Activated T-helper 9 cell treated with anti-CD3 and anti-CD28 coated beads, Interleukin-2, amount 50 U/mL, for 16 hours (primary cell): ENCODE measurements around the gene GALNT10.
A peak's percentile ranks its signal among the peaks of the same experiment; 100 is the strongest.

Experiments used
- DNase-seq: peaks from one replicate; pipeline ENCODE4 v3.0.0-alpha.2; 2020; ENCODE audit warnings: low read depth

GALNT10 gene

DNA sequence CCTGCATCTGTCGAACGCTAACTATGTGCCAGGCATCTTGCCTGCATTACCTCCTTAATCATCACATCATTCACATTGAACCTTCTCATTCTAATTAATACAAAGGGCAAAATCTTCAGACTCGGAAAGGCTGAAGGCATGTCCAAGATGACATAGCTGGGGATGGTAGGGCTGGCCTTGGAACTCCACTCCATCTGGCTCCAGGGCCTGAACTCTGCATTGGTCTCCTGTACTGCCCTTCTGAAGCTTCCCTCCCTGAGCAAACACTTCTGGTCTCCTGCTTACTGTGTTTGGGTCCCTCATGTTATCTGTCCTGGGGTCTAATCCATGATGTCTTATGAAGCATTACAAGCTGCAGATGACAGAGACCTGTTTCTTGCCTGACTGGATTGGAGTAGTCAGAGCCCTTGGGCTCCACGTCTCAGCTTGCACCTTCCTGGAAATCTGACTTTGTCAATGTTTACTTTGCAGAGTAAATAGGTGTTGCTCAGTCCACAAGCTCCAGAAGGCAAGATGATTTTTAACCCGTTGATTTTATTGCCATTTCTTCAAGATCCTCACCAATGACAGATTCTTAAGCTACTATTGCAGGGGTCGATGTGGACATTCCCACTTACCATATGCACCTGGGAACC is 106.1 kb downstream of the GALNT10 start:
- DNase-seq = no peak

DNA sequence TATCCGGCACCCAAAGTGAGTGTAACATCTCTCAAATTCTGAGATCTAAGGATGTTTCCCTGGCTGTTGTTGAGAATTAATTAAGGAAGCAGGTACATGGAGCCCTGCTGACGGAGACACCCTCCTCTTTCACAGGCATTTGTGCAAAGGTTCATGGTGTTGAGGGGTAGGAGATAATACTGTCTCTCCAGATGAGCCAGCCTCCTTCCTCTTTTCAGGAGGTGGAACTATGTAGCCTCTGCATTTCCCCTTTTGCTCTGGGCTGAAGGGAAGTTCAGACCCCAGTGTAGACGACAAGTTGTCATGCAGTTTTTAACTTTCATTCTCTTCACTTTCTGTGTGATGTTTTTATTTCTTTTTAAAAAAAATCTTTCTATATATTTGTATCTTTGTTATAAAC is 107.5 kb downstream of the GALNT10 start:
- no peak for DNase-seq

DNA sequence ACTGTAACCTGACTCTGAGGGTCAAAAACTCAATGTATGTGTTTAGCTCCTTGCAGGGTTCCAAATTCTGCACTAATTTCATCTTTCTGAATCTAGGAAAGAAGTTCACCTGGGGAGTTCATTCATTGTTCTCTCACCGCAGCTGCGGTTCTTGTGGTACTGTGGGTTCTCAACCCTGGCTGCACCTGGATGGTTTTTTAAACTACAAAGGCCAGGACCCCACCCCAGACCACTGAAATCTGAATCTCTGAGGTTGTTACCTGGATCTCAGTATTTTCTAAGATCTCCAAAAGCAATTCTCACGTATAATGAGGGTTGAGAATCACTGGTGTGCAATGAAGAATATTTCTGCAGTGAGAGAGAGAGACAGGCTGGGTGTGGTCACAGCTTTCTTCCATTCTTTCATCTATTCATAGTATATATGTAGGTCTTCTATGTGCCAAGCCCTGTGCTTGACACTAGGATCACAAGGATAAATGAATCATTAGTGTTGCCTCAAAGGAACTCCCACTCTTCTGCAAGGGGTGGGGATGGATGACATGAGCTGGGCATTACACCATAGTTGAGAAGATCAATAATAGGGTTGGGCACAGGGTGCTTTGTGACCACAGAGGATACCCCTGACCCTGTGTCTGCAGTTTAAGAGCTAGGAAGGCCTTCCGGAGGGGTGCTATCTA is 109.8 kb downstream of the GALNT10 start:
- DNase-seq = no peak

DNA sequence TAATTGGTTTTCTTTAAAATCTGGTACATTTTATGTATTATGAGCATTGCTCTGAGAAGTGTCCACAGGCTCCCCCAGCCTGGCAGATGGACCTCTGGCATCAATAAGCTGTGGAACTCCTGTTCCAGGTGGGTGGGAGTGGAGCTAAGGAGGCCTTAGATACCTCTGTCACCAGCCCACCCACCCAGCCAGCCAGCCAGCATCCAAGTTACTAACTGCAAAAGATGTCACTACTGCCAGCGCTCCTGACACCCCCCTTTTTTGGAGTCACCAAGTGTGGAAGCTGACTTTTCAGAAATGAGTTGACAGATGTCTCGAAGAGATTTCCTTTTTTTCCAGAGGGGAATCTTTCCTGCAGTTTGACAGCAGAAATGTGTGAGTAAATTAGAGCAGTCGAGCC is 111.2 kb downstream of the GALNT10 start:
- DNase-seq = no peak

DNA sequence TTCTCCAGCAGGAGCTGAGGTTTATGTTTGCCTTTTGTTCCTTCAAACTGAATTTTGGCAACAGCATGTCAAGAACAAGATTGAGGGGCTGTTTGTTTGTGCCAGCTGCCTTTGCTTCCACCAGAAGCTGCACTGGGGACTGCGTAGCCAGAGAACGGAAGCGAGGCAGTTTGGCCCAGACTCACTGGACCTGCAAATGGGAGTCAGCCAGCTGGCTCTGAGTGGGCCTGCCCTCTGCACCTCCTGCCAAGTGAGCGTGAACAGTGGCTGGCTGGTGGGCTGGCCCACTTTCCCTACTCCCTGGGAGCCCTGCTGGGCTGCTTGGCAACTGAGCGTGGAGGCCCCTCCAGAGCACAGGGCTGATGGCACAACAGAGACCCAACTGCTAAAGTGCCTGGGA is 111.6 kb downstream of the GALNT10 start:
- DNase-seq = no peak

DNA sequence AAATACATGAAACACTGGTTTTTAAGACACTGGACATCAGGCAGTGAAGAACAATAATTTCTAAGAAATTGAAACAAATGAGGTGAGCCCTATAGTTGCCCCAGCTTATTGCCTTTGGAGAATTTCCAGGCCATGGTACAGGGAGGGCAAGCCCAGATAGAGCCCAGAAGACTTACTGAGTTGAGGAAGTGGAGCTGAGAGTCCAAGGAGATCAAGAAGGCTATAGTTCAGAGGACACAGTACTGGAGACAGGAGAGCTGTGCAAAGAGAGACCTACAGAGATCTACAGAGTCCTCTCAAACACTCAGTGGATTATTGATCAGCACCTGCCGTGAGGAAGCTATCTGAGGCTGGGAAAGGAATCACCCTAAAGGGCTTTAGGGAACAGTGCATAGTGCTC is 112.6 kb downstream of the GALNT10 start:
- no peak for DNase-seq

DNA sequence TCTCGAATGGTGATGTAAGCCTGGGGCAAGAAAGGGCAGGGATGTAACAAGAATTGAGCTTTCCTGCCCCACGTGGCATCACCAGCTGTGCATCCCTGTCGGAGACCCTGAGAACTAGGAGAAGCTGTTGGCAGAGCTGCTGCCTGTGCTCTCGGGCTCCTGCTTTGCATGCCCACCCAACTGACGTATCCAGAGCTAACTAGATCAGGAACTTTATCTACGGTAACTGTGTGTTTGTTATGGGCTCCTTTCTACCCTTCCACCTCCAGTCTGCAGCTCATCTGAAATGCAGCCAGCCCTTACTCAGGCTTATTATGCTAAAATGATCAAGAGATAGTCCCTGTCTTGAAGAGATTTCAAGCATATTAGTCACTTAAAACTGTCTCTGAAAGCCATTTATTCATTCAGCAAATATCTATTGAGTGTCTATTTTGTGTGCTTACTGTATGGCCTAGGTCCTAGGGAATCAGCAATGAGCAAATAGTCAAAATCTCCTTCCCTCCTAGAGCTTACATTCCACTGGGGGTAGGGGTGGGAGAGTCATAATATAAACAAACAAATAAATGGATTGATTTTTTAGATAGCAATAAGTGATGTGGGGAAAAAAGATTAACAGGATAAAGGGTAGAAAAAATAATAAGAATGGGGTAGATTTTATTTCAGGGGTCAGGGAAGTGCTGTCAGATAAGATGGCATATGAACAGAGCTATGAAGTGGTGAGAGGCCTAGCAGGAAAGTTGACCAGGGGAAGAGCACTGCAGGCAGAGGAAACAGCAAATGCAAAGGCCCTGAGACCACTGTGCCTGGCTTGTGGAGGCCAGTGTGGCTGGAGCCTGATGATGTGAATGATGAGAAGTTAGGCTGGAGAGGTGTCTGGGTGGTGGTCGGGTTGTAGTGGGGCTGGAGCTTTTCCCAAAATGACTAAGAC is 118.2 kb downstream of the GALNT10 start:
- no peak for DNase-seq

DNA sequence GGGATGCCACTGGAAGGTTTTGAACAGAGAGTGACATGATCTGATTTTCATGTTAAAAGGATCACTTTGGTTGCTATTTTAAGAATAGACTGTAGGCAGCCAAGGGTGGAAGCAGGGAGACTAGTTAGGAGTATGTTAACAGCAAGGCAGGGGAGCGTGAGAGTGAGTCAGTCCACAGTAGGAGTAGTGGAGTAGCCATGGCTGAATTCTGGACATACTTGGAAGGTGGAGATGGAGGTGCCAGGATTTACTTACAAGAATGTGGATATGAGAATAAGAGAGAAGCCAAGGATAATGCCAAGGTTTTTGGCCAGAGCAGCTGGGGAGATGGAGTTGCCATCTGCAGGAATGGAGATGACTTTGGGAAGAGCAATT is 118.8 kb downstream of the GALNT10 start:
- DNase-seq = no peak

DNA sequence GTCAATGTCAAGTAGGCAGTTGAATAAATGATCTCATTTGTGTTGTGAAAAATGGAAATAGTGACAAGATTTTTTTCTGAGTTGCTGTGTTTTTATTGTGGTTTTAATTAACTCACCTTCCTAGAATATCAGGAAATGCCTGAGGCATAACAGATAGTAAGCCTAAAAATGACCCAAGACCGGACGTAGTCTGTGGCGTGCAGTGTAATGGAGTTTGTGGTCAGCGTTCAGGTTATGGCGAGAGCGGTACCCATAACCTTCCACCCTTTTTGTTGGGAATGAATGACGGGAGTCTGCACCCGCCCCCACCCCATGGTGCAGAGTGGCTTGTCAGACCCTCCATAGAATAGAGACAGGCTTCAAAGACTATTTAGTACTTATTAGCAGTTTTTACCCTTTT is 119.3 kb downstream of the GALNT10 start:
- peak; percentile 3 for DNase-seq

DNA sequence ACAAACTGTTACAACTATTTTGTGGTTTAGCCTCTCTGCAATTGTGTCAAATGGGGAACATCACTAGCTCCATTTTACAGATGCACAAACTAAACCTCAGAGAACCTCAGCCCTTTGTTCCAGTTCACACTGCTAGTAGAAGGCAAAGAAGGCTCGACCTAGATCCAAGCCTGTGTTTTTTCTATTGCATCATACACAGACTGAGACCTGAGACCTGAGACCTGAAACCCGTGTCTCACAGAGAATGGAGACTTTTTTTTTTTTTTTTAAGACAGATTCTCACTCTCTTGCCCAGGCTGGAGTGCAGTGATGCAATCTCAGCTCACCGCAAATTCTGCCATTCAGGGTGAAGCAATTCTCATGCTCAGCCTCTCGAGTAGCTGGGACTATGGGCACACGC is 120.8 kb downstream of the GALNT10 start:
- DNase-seq = peak; percentile 13

DNA sequence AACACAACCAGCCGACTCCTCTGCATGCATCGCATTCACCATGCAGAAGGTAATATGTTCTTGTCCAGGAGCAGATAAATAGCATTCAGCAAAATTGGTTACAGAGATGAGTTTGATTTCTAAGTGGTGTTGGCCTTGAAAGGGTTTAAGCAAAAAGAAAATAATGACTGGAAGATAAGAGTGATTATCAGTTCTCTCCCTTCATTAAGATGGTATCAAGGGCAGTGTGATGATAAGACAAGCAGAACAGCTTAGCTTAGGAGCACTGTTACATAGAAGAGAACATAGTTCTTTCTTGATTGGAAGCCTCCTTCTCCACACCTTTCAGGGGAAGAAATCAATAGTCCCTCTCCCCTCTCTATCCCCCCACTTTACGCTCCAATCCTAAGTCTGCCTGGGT is 121.5 kb downstream of the GALNT10 start:
- DNase-seq = no peak

DNA sequence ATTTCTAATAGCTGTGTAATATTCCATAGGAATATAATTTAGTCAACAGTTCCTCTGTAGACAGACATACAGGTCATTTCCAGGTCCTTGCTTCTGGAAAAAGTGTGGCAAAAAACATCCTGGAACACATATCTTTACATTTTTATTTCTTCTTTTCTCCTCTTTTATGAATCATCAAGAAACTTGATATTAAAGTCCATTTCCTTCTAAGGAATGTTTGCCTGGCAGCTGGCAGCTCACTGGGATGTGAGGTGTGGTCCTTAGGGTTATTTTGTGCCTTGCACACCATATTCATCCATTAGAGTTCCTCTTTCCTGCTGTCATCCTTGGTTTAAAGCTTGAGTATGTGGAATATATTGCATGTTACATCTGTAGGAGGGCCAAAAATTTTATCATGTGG is 122.0 kb downstream of the GALNT10 start:
- no peak for DNase-seq

DNA sequence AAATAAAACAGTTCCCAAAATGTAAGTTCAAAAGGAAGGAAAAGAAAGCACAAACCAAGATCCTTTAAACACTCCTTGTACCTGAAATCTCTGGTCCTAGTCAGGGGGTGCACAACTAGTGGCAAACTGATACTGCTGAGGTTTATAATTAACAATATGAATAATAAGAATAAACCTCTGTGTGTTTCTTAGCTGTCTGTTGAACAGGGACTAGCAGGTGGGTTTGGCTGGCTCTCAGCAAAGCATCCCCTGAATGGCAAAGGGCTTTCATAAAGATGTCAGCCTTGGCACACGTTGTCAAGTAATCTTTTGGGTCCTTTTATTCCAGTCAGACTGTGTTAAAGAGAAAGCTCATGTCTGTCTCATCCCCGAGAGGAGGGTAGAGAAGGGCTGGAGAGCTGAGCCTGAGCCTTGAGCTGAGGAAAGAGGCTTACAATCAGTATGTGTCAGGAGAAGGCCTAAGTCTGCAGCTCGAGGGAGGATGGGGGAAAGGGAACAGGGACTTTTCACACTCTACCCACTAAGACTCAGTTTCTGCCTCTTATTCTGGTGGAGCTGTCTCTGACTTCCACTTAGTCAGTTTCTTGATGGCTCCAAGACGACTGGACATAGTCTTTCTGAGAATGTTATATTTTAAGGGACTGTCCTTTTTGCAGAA is 123.0 kb downstream of the GALNT10 start:
- DNase-seq = no peak

DNA sequence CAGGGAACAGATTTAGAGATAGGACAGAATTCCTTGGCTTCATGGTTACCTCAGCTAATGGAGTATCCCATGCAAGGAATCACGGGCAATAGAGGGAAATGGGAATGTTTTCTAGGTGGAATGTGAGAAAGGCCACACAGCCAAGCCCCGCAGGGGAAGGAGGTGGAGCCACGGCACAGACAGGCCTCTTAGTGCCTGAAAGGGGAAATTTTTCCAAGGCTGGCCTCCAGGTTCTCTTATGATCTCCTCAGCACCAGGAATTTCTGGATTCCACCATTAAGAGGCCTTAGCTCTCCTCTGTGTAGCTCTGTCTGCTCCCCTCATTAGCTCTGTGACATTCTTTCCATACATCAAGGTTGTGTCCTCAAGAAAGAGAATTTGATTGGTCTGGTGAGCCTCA is 124.7 kb downstream of the GALNT10 start:
- no peak for DNase-seq

DNA sequence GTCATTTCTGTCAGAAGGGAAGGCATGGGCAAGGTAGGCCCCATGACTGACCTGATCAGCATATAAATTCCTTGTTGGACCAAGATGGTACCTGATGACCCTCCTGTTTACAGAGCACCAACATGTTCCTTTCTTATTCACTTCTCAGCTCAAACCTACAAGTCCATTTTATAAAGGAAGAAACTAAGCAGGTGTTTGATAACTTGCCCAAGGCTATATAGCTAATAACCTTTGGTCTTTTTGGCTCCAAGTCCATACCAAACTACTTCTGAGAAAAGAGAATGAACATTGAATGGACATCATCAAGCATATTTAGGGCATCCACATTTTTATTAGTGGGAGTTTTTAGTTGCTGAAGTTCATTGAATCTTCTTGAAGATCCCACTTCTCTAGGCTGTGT is 125.2 kb downstream of the GALNT10 start:
- no peak for DNase-seq

DNA sequence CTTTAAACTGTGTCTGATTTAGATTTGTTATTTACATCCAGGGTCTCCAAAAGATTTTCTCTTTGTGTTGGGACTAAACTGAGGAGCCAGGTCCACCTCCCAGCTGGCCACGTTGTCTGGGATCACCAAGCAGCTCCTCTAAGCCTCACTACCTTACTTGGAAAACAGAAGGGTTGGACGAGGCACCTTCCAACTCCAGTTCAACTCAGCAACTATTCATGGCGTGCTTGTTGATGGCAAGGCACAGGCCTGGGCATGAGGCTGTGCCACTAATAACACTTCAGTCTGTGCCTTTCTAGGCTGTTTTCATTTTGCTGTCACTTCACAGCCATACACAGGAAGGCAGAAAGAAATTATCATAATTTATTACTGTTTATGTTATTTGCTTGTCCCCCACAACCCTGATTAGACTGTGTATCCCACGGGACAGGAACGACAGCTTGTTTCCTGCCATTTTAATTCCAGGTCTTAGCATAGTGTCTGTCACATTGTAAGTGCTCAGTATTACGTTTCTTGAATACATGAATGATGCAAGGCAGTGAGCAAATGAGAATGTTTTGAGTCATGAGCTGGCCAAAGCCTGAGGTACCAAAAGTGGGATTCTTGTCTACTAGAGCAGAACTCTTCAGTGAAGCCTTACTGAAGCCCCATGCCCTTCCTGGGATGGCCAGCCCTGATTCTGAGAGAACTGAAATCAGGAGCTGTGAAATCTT is 125.8 kb downstream of the GALNT10 start:
- DNase-seq = no peak

DNA sequence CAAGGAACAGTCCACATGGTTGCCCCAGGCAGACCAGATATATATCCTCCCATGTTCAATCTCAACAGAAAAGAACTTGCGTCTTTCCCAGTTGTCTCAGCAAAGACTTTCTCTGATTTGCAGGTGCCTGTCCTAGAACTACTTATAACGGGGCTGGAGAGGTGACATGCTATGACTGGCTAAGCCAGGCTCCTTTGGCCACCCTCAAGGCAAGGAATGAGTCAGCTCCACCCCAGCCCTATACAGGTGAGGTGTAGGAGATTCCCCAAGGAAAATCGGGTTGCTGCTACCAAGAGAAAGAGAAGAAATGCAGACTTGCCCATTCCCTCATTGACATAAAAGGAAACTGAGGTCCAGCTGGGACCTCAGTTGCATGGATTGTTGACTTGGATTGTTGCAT is 127.4 kb downstream of the GALNT10 start:
- DNase-seq = no peak

DNA sequence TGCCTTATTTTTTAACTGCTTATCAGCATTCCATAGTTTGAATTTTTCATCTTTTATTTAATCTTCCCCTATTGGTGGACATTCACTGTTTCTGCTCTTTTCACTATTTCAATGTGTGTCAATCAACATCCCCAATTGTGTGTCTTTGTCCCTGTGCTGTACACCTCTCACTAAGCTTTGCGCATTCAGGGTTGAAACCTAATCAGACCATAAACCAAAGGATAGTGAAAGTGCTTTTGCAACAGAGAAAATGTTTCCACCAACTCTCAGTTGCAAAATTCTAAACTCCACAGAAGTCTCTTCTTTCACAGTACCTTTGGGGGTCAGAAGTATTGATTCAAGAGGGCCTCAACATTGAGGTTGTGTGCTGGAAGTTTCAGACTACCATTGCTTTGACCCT is 128.2 kb downstream of the GALNT10 start:
- DNase-seq = no peak

DNA sequence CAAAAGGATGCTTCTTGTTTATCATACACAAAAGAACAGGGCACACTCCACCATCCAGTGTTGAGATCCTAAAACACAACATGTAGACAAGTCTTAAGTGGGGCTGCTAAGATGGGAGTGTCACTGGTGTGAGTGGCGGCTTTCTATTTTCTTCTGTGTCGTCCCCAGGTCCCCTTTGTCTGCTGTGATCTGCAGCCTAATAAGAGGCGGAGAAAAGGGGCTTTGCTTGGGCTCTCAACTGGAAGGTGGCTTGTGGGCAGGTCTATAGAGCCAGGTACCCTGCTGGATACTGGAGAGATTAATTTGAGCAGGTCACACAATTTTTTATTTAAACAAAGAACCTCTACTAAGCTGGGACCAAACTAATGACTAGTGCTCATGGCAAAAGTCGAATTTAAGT is 129.2 kb downstream of the GALNT10 start:
- DNase-seq = no peak

DNA sequence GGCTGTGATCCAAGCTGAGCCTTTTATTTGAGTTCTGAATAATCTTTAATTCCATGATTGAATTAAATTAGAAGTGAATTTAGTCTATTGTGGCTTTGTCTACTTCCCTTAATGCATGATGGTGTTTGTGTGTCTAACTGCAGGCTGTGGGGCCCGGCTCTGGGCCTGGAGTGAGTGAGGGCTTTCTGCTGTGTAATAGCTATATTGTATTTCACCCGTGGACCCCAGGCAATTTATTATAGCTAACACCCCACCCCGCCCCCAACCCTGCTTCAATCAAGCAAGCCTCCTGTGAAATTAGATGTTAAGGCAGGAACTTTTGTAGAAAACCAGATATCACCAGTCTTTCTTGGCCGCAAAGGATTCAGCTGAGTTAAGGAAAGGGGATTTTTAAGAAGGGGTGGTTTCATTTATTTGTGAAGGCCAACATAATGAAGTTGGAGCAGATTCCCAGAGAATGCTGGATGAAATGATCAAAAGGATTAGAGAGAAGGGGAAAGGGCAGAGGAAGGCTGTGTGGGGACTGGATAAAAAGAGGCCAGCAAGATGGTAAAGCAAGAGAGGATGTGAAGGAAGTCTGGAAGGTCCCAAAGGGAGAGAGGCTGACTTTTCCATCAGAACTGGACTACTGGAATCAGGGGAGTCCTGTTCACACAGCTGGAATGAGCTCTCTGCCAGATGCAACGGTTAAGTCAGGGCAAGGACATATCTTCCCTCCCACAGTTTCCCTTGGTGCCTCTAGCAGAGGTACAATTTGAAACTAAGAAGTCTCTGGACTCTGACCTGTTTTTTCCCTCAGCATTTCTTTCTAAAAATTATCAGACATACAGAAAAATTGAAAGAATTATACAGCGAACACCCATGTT is 129.9 kb downstream of the GALNT10 start:
- DNase-seq = no peak

DNA sequence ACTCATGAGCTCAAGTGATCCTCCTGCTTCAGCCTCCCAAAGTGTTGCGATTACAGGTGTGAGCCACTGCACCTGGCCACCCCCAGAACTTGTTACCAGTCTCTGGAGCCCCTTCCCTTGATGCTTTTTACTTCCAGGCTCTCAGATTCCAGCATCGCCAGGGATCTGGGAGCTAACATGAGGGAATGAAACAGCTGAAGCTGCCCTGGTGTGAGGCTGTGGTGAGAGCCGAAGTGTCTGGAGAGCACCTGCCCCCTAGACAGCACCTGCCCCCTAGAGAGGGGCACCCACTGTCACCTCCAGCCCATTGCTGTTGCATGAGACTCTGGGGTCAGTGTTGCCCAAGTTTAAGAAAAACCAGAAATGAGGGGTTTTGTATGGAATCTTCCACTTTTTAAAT is 131.0 kb downstream of the GALNT10 start:
- DNase-seq = no peak
